IMR-90 (cell line): ENCODE data around the gene LHX1. TPM values are rescaled to one million over a fixed set of nuclear protein-coding genes. Genes with fewer than 3 reads are reported as not detected.

Experiments
- ATAC-seq: fragments of 200-7000 bp; cut with Tn5 transposase; 2 replicates; pipeline ENCODE4 v1.9.1; 2020; ENCODE audit warnings: low read depth, mild to moderate bottlenecking, moderate library complexity
- BruUV-seq: library from RNA; stranded (reverse); fragments of 400-500 nt; replicated peaks from 2 replicates; lab custom pipeline; 2021; lab: Mats Ljungman, UMichigan
- CTCF ChIA-PET: fragments of 300-600 bp; formaldehyde crosslinking; extraction: SDS; loops from one replicate; lab custom pipeline; 2021; ENCODE audit warnings: antibody characterized with exemption; lab: Yijun Ruan, JAX
- POLR2A ChIA-PET: fragments of 300-600 bp; sonication (Branson Sonifier 250); formaldehyde crosslinking; loops from one replicate; lab custom pipeline; 2022; ENCODE audit warnings: antibody characterized with exemption; ENCODE audit not compliant: unreplicated experiment; lab: Charles Lee
- DNase-seq: peaks from one replicate; pipeline ENCODE4 v3.0.0; 2013
- H2AFZ ChIP-seq: replicated peaks from 2 replicates; pipeline ENCODE3; 2013; ENCODE audit warnings: low read length, mild to moderate bottlenecking; ENCODE audit not compliant: poor library complexity
- H2AK5ac ChIP-seq: 2 replicates; pipeline ENCODE4 v1.6.1; 2013; ENCODE audit warnings: low read depth, low read length, inconsistent platforms
- H2AK9ac ChIP-seq: replicated peaks from 2 replicates; pipeline ENCODE3; 2013; ENCODE audit warnings: mild to moderate bottlenecking, low read depth, low read length, moderate library complexity; ENCODE audit not compliant: poor library complexity
- H2BK120ac ChIP-seq: 2 replicates; pipeline ENCODE4 v1.6.1; 2013; ENCODE audit warnings: low read depth, low read length, inconsistent platforms
- H2BK15ac ChIP-seq: 3 replicates; pipeline ENCODE4 v1.6.1; 2013; ENCODE audit warnings: low read depth, low read length, inconsistent platforms
- H2BK20ac ChIP-seq: 2 replicates; pipeline ENCODE4 v1.6.1; 2013; ENCODE audit warnings: low read depth, mild to moderate bottlenecking, inconsistent platforms, low read length, moderate library complexity
- H2BK5ac ChIP-seq: 2 replicates; pipeline ENCODE4 v1.6.1; 2013; ENCODE audit warnings: mild to moderate bottlenecking, low read depth, low read length, inconsistent platforms; ENCODE audit not compliant: poor library complexity, severe bottlenecking
- H3K14ac ChIP-seq: replicated peaks from 2 replicates; pipeline ENCODE4 v1.6.1; 2013; ENCODE audit warnings: low read depth, low read length, inconsistent platforms
- H3K18ac ChIP-seq: 2 replicates; pipeline ENCODE4 v1.6.1; 2013; ENCODE audit warnings: low read depth, low read length, control low read depth
- H3K23ac ChIP-seq: 2 replicates; pipeline ENCODE4 v1.6.1; 2013; ENCODE audit warnings: low read depth, low read length, inconsistent platforms
- H3K27ac ChIP-seq: 2 replicates; pipeline ENCODE4 v1.5.1; 2013; ENCODE audit warnings: mild to moderate bottlenecking, control low read depth, low read length; ENCODE audit not compliant: insufficient read depth
- H3K27me3 ChIP-seq: 2 replicates; pipeline ENCODE4 v1.6.1; 2013; ENCODE audit warnings: low read length; ENCODE audit not compliant: control insufficient read depth, insufficient read depth
- H3K36me3 ChIP-seq: 2 replicates; pipeline ENCODE4 v1.6.1; 2013; ENCODE audit warnings: low read length, mixed read lengths; ENCODE audit not compliant: control insufficient read depth, insufficient read depth
- H3K4ac ChIP-seq: 2 replicates; pipeline ENCODE4 v1.6.1; 2013; ENCODE audit warnings: low read depth, low read length, inconsistent platforms
- H3K4me1 ChIP-seq: 2 replicates; pipeline ENCODE4 v1.6.1; 2013; ENCODE audit warnings: low read length, mixed read lengths; ENCODE audit not compliant: control insufficient read depth, insufficient read depth
- H3K4me2 ChIP-seq: 2 replicates; pipeline ENCODE4 v1.6.1; 2013; ENCODE audit warnings: low read depth, mild to moderate bottlenecking, control low read depth, low read length, moderate library complexity
- H3K4me3 ChIP-seq: 2 replicates; pipeline ENCODE4 v1.5.1; 2013; ENCODE audit warnings: low read depth, mild to moderate bottlenecking, control low read depth, low read length, moderate library complexity; ENCODE audit not compliant: insufficient read depth
- H3K56ac ChIP-seq: 2 replicates; pipeline ENCODE4 v1.6.1; 2013; ENCODE audit warnings: low read length, inconsistent platforms; ENCODE audit not compliant: insufficient read depth; ENCODE audit errors: extremely low read depth
- H3K79me1 ChIP-seq, 2 experiments: 2 replicates each; pipeline ENCODE4 v1.6.1; 2013; ENCODE audit warnings: low read length in 2 of 2, inconsistent platforms in 1 of 2, low read depth in 1 of 2
- H3K9ac ChIP-seq: 2 replicates; pipeline ENCODE4 v1.6.1; 2013; ENCODE audit warnings: low read depth, low read length, control low read depth
- H3K9me1 ChIP-seq: 2 replicates; pipeline ENCODE4 v1.6.1; 2013; ENCODE audit warnings: low read length, inconsistent platforms; ENCODE audit not compliant: insufficient read depth
- H3K9me3 ChIP-seq: 2 replicates; pipeline ENCODE4 v1.6.1; 2013; ENCODE audit warnings: low read length; ENCODE audit not compliant: control insufficient read depth, insufficient read depth
- H4K20me1 ChIP-seq: 2 replicates; pipeline ENCODE4 v1.6.1; 2013; ENCODE audit warnings: low read length, inconsistent platforms; ENCODE audit not compliant: insufficient read depth
- H4K5ac ChIP-seq: 2 replicates; pipeline ENCODE4 v1.6.1; 2013; ENCODE audit warnings: mild to moderate bottlenecking, low read depth, low read length, control low read depth
- H4K8ac ChIP-seq, 2 experiments: 2 replicates each; pipeline ENCODE4 v1.6.1; 2013; ENCODE audit warnings: low read depth in 2 of 2, low read length in 2 of 2, control low read depth in 1 of 2, inconsistent platforms in 1 of 2
- H4K91ac ChIP-seq: 2 replicates; pipeline ENCODE4 v1.6.1; 2013; ENCODE audit warnings: low read depth, low read length, inconsistent platforms; ENCODE audit not compliant: insufficient read depth
- BHLHE40 ChIP-seq: fragments of 150-350 bp; IDR thresholded peaks from 2 replicates; pipeline ENCODE4 v1.6.1; 2016; ENCODE audit warnings: mild to moderate bottlenecking, low read depth, low read length
- CEBPB ChIP-seq: IDR thresholded peaks from 2 replicates; pipeline ENCODE4 v1.6.1; 2012; ENCODE audit warnings: low read depth, low read length, improper control_type of control experiment
- CHD1 ChIP-seq: IDR thresholded peaks from 2 replicates; pipeline ENCODE4 v1.6.1; 2012; ENCODE audit warnings: low read depth, low read length, improper control_type of control experiment
- CTCF ChIP-seq: conservative IDR thresholded peaks from 2 replicates; pipeline ENCODE4 v1.5.1; 2012; ENCODE audit warnings: mild to moderate bottlenecking, low read depth, low read length, improper control_type of control experiment
- ELK1 ChIP-seq: fragments of 150-350 bp; IDR thresholded peaks from 2 replicates; pipeline ENCODE4 v1.6.1; 2016; ENCODE audit warnings: low read depth, mild to moderate bottlenecking, low read length, moderate library complexity, borderline replicate concordance
- FOS ChIP-seq: fragments of 150-350 bp; IDR thresholded peaks from 2 replicates; pipeline ENCODE4 v1.6.1; 2016; ENCODE audit warnings: low read depth, low read length
- MAFK ChIP-seq: IDR thresholded peaks from 2 replicates; pipeline ENCODE4 v1.6.1; 2012; ENCODE audit warnings: low read depth, low read length, improper control_type of control experiment
- MAZ ChIP-seq: IDR thresholded peaks from 2 replicates; pipeline ENCODE4 v1.6.1; 2012; ENCODE audit warnings: low read depth, mild to moderate bottlenecking, low read length, improper control_type of control experiment, moderate library complexity, borderline replicate concordance
- MXI1 ChIP-seq: IDR thresholded peaks from 2 replicates; pipeline ENCODE4 v1.6.1; 2012; ENCODE audit warnings: low read depth, mild to moderate bottlenecking, low read length, moderate library complexity, borderline replicate concordance
- NFE2L2 ChIP-seq: fragments of 150-350 bp; IDR thresholded peaks from 2 replicates; pipeline ENCODE4 v1.6.1; 2016; ENCODE audit warnings: low read depth, mild to moderate bottlenecking, low read length
- POLR2A ChIP-seq: IDR thresholded peaks from 2 replicates; pipeline ENCODE4 v1.6.1; 2012; ENCODE audit warnings: mild to moderate bottlenecking, low read depth, low read length
- RAD21 ChIP-seq: IDR thresholded peaks from 2 replicates; pipeline ENCODE4 v1.6.1; 2012; ENCODE audit warnings: low read length, improper control_type of control experiment
- RCOR1 ChIP-seq: IDR thresholded peaks from 2 replicates; pipeline ENCODE4 v1.6.1; 2012; ENCODE audit warnings: mild to moderate bottlenecking, low read length, improper control_type of control experiment; ENCODE audit not compliant: insufficient replicate concordance
- RFX5 ChIP-seq: IDR thresholded peaks from 2 replicates; pipeline ENCODE4 v1.8.0; 2012; ENCODE audit warnings: low read depth, mild to moderate bottlenecking, low read length, moderate library complexity
- SMC3 ChIP-seq: fragments of 150-350 bp; IDR thresholded peaks from 2 replicates; pipeline ENCODE4 v1.6.1; 2016; ENCODE audit warnings: low read depth, mild to moderate bottlenecking, antibody characterized with exemption, low read length, moderate library complexity
- USF2 ChIP-seq: fragments of 150-350 bp; IDR thresholded peaks from 2 replicates; pipeline ENCODE4 v1.6.1; 2017; ENCODE audit warnings: mild to moderate bottlenecking, antibody characterized with exemption, low read length, low read depth
- dilution Hi-C: fragments of 300-500 bp; cut with HindIII; formaldehyde crosslinking; loops from one replicate; pipeline ENCODE4 v1.14.3; 2018; ENCODE audit warnings: low sequenced_read_pairs; ENCODE audit not compliant: unreplicated experiment
- in situ Hi-C: fragments of 300-500 bp; cut with MboI; formaldehyde crosslinking; loops from 3 replicates; pipeline ENCODE4 v1.14.3; 2019; ENCODE audit warnings: low sequenced_read_pairs, inconsistent platforms, mixed read lengths
- intact Hi-C: fragments of 100-400 bp; cut with micrococcal nuclease; formaldehyde crosslinking; loops from 2 replicates; pipeline ENCODE4 v1.10.0; 2022
- polyA plus RNA-seq, 3 experiments: library from polyadenylated mRNA; depleted of rRNA; stranded (reverse); fragments of >200 nt; gene quantifications; 2 replicates each; pipeline ENCODE4 v1.2.3, GENCODE V29; 2012; ENCODE audit warnings: low replicate concordance in 1 of 3
- total RNA-seq: library from RNA; depleted of rRNA; stranded (reverse); fragments of >200 nt; gene quantifications from 2 replicates; pipeline ENCODE4 v1.2.3, GENCODE V29; 2012

The LHX1 gene
- total and polyA plus RNA-seq, 2 of the 4 experiments (the other 2 are of a cell fraction) = not detected

- H2AFZ ChIP-seq = no peak overlapping the region
- intact Hi-C loops (no loop called here), dilution Hi-C loops (no loop called here), in situ Hi-C loops (no loop called here)
- TF ChIP-seq ELK1 (no peak), BHLHE40 (no peak), MXI1 (no peak), MAZ (no peak), CTCF (no peak), RCOR1 (no peak), RAD21 (no peak), RFX5 (no peak), USF2 (no peak), SMC3 (no peak), FOS (no peak), CEBPB (no peak), MAFK (no peak), CHD1 (no peak), POLR2A (no peak), NFE2L2 (no peak)
- no peak for ATAC-seq
- H3K4me1 ChIP-seq = peaks cover 1% of the 10 kb centered on the region; the same call in 1 of the 2 replicates
- no peak overlapping the region for H3K4me2 ChIP-seq
- peaks cover 11% of the 10 kb centered on the region for H3K36me3 ChIP-seq
- no peaks in the 10 kb centered on the region for H3K9me1 ChIP-seq
- H4K20me1 ChIP-seq = no peaks in the 10 kb centered on the region; the same call in 1 of the 2 replicates
- H3K9me3 ChIP-seq = no peaks in the 10 kb centered on the region
- no peak overlapping the region for H3K56ac ChIP-seq
- no peaks in the 10 kb centered on the region for H3K27me3 ChIP-seq
- H2BK120ac ChIP-seq = no peak overlapping the region
- DNase-seq = no peak
- no peak overlapping the region for H3K9ac ChIP-seq
- no peak overlapping the region for H2BK5ac ChIP-seq
- no peak overlapping the region for H3K27ac ChIP-seq
- H2AK9ac ChIP-seq = no peak overlapping the region
- no peak overlapping the region for H2BK20ac ChIP-seq
- no peak overlapping the region for H3K4me3 ChIP-seq
- CTCF ChIA-PET = no interaction called here
- no peak overlapping the region for H4K5ac ChIP-seq
- no peak overlapping the region for H4K8ac ChIP-seq
- H2BK15ac ChIP-seq = no peak overlapping the region
- peaks cover 14 to 20% of the 10 kb centered on the region in 2 experiments for H3K79me1 ChIP-seq
- H3K14ac ChIP-seq = no peak overlapping the region
- no peak overlapping the region for H4K91ac ChIP-seq
- H3K18ac ChIP-seq = no peak overlapping the region
- no TSS peak for BruUV-seq
- no peak overlapping the region for H3K4ac ChIP-seq
- no peak overlapping the region for H2AK5ac ChIP-seq
- POLR2A ChIA-PET = no interaction called here
- no peak overlapping the region for H3K23ac ChIP-seq
Measured at GRCh38 chr17:36983618-36984017, 46.3 kb downstream of the LHX1 start.
